GM12874 (cell line): ENCODE data around the gene SMTN.

ENCODE experiments used
- TF ChIP-seq, protein P1 (sequence below): IDR thresholded peaks from 2 replicates; pipeline ENCODE4 v1.5.1; 2011; ENCODE audit warnings: low read depth, mild to moderate bottlenecking, control low read depth, low read length, moderate library complexity; ENCODE audit not compliant: insufficient read depth

SMTN gene

DNA sequence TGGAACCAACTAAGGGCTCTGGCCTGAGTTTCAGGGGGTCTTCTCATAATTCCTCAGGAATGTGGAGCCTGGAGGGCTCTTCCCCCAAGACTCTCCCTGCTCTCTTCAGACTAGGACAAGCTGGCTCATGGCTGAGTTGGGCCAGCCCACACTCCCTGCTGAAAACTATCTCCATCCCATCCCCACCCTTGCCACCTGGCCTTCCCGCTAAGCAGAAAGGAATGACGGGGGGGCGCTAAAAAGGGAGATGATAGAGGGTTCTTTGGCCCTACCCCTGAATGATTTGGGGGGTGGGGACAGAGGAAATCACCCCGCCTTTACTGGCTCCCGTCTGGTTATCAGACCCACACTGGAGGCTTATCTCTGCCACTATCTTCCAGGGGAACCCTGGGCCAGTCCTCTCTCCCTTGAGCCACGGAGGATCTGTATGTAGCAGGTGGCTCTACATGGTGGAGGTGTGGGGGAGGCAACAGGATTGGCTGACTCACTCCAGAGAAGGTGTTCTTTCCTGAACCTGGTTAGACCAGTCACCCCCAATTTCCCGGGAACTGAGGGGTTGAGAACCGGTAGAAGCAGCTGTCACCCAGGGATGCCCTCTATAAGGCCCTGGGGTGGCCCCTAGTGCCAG, 5.7 kb downstream of the SMTN start:
- TF ChIP-seq, protein P1, sequence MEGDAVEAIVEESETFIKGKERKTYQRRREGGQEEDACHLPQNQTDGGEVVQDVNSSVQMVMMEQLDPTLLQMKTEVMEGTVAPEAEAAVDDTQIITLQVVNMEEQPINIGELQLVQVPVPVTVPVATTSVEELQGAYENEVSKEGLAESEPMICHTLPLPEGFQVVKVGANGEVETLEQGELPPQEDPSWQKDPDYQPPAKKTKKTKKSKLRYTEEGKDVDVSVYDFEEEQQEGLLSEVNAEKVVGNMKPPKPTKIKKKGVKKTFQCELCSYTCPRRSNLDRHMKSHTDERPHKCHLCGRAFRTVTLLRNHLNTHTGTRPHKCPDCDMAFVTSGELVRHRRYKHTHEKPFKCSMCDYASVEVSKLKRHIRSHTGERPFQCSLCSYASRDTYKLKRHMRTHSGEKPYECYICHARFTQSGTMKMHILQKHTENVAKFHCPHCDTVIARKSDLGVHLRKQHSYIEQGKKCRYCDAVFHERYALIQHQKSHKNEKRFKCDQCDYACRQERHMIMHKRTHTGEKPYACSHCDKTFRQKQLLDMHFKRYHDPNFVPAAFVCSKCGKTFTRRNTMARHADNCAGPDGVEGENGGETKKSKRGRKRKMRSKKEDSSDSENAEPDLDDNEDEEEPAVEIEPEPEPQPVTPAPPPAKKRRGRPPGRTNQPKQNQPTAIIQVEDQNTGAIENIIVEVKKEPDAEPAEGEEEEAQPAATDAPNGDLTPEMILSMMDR: no peak

DNA sequence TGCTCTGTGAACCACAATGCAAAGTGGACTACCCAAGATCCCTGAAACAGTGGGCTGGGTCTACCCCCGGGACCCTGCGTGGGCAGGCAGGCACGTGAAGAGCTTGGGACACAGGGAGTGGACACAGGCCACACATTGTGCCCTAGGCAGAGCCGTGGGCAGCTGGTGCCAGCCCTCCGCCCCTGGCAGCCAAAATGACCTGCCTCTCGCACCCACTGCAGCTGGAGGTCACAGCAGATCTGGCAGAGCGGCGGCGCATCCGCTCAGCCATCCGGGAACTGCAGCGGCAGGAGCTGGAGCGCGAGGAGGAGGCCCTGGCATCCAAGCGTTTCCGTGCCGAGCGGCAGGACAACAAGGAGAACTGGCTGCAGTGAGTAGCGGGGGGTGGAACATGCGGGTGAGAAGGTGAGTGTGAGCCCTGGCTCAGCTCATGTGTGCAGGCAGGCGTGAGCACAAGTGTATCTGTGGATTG, 6.7 kb downstream of the SMTN start:
- TF ChIP-seq, protein P1: no peak

DNA sequence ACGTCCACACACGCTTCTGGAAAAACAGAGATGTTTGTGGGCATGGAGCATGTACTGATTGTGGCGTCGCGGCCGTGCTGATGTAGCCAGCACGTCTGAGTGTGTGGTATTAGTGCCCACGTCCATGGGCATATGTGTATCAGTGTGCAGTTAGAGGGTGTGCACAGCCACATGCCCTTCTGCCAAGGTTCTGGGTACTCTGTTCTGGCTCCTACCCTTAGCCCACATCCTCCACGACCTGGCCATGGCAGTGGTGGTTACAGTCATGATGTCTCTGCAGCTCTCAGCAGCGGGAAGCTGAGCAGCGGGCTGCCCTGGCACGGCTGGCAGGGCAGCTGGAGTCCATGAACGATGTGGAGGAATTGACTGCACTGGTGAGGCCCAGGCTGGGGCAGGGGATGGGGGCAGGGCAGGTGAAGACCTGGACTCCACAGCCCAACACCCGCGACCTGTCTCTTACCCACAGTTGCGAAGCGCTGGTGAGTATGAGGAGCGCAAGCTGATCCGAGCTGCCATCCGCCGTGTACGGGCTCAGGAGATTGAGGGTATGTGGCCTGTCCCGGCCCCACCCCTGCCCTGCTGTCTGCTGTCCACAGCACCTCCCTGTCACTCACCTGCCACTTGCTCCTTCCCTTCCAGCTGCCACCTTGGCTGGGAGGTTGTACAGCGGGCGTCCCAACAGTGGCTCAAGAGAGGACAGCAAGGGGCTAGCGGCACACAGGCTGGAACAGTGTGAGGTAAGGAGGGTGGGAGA, 7.3 kb downstream of the SMTN start:
- TF ChIP-seq, protein P1: no peak

DNA sequence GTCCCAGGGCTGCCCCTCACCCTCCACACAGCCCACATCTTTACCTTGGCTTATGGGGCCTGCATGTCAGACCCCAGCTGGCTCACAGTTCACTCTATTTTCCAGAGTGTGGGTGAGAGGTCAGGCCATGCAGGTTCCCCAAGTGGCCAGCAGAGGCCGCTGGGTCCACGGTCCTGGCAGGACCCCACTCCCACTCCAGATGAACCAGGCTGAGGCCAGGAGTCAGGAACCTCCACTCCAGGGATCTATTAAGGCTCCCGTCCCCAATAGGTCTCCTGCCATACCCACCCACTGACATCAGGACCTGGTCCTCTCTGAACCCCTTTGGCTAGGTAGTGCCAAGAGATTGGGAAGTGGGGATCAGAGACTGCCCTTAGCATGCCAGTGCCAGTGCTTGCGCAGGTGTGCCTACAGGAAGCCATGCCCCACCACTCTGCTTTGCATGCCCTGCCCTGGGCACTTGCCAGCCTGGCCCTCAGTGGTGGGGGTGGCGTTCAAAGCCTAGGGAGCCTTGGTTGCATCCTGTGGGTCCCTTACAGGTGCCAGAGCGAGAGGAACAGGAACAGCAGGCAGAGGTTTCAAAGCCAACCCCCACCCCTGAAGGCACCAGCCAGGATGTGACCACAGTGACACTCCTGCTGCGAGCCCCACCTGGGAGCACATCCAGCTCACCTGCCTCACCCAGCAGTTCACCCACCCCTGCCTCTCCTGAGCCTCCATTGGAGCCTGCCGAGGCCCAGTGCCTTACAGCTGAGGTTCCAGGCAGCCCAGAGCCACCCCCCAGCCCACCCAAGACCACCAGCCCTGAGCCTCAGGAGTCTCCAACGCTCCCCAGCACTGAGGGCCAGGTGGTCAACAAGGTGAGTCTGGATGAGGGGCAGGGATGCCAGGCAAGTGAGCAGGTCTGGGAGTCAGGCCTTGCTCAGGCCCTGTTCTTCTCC, 8.3 kb downstream of the SMTN start:
- TF ChIP-seq, protein P1: peak; percentile 93

DNA sequence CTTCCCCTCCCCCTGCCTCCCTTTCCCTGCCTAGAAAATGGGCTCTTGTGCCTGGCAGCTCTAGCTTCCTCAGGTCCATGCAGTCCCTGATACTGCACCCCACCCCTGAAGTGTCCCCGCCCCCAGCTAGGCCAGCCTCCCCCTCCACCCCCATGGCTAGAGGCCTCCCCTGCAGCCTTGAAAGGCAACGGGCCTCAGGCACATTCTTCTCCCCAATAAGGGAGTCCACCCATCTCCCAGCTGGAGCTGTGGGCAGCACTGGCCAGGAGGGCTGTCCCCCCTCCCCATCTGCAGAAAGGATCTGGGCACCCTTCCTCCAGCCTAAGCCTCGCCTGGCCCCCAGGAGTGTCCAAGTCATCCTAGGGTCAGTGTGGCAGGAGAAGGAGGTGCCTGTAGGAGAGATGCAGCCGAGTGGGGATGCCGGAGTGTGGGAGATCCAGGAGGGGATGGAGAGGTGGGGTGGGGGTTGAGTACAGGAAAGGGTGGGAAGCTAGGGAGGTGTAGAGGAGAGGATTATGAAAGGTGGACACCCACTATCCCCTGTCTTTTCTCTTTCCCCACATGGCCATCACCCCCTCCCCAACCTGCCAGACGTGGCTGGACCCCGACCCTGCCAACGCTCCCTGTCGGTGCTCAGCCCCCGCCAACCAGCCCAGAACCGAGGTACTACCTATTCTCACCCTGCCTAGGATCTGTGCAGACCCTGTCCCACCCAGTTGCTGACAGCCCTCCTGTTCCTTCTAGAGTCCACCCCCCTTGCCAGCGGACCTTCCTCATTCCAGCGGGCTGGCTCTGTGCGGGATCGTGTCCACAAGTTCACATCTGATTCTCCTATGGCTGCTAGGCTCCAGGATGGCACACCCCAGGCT, 9.3 kb downstream of the SMTN start:
- TF ChIP-seq, protein P1: no peak

DNA sequence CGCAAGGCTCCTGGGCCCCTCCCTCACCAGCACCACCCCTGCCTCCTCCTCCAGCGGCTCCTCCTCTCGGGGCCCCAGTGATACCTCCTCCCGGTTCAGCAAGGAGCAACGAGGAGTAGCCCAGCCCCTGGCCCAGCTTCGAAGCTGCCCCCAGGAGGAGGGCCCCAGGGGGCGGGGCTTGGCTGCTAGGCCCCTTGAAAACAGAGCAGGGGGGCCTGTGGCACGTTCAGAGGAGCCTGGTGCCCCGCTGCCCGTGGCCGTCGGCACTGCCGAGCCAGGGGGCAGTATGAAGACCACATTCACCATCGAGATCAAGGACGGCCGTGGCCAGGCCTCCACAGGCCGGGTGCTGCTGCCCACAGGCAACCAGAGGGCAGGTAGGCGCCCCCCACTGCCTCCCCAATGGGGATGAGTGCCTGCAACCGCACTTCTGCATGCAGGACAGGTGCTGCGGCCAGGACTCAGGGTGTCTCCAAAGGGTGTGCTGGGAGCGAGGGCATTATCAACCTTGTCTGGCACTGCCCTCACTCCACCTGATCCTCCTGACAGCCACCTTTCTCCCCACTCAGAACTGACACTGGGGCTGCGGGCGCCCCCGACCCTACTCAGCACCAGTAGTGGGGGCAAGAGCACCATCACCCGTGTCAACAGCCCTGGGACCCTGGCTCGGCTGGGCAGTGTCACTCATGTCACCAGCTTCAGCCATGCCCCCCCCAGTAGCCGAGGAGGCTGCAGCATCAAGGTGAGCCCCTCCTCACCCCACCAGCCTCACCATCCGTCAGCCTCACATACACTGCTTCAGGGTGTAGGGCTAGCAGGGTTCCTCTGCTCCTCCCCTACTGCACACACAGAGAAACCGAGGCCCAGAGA, 10.2 kb downstream of the SMTN start:
- TF ChIP-seq, protein P1: no peak
